ENCODE data around the gene ADH1B. TPM values are rescaled to one million over a fixed set of nuclear protein-coding genes. Genes with fewer than 3 reads are reported as not detected.
"Not testable (repeated sequence)": the region's sequence is repeated elsewhere in the genome, so short reads cannot be mapped to it uniquely, and the experiment has no call there.

Gene ADH1B
- total RNA-seq, 1 donor from 2014 or later = 0.08 TPM

- no peak for TF ChIP-seq CTCF (IDR thresholded peaks at IDR 0.05; ENCODE audit: insufficient read depth, low read length, poor library complexity, severe bottlenecking)
- H3K27me3 ChIP-seq (ENCODE audit: control insufficient read depth, insufficient read depth, low read length) = no peaks in the 10 kb centered on the region
- no peak for DNase-seq (ENCODE audit: low read depth)
- H3K4me3 ChIP-seq (ENCODE audit: low read depth, low read length) = no peak overlapping the region
- no peaks in the 10 kb centered on the region for H3K36me3 ChIP-seq (ENCODE audit: control insufficient read depth, insufficient read depth, low read length)
Observed at GRCh38 chr4:99330648-99331047, 9.4 kb upstream of the ADH1B start.

GRCh38 chr4:99329876-99330275 lies 8.7 kb upstream of the ADH1B start:
- no peaks in the 10 kb centered on the region for H3K36me3 ChIP-seq (ENCODE audit: control insufficient read depth, insufficient read depth, low read length)
- no peak overlapping the region for H3K4me3 ChIP-seq (ENCODE audit: low read depth, low read length)
- H3K27me3 ChIP-seq (ENCODE audit: control insufficient read depth, insufficient read depth, low read length) = no peaks in the 10 kb centered on the region
- DNase-seq (ENCODE audit: low read depth) = no peak
- no peak for TF ChIP-seq CTCF (IDR thresholded peaks at IDR 0.05; ENCODE audit: insufficient read depth, low read length, poor library complexity, severe bottlenecking)

- Histone ChIP-seq H3K36me3 (ENCODE audit: control insufficient read depth, insufficient read depth, low read length) (no peaks in the 10 kb centered on the region), H3K4me3 (ENCODE audit: low read depth, low read length) (no peak overlapping the region), H3K27me3 (ENCODE audit: control insufficient read depth, insufficient read depth, low read length) (no peaks in the 10 kb centered on the region)
- DNase-seq (ENCODE audit: low read depth) = no peak
- no peak for TF ChIP-seq CTCF (IDR thresholded peaks at IDR 0.05; ENCODE audit: insufficient read depth, low read length, poor library complexity, severe bottlenecking)
Observed at GRCh38 chr4:99324979-99325378, 3.8 kb upstream of the ADH1B start.

- no peaks in the 10 kb centered on the region for H3K36me3 ChIP-seq (ENCODE audit: control insufficient read depth, insufficient read depth, low read length)
- H3K4me3 ChIP-seq (ENCODE audit: low read depth, low read length) = no peak overlapping the region
- no peaks in the 10 kb centered on the region for H3K27me3 ChIP-seq (ENCODE audit: control insufficient read depth, insufficient read depth, low read length)
- TF ChIP-seq CTCF (IDR thresholded peaks at IDR 0.05; ENCODE audit: insufficient read depth, low read length, poor library complexity, severe bottlenecking) = no peak
- no peak for DNase-seq (ENCODE audit: low read depth)
Observed at GRCh38 chr4:99324361-99324760, 3.2 kb upstream of the ADH1B start.

GRCh38 chr4:99323756-99324155 lies 2.6 kb upstream of the ADH1B start:
- no peak overlapping the region for H3K4me3 ChIP-seq (ENCODE audit: low read depth, low read length)
- no peaks in the 10 kb centered on the region for H3K27me3 ChIP-seq (ENCODE audit: control insufficient read depth, insufficient read depth, low read length)
- no peaks in the 10 kb centered on the region for H3K36me3 ChIP-seq (ENCODE audit: control insufficient read depth, insufficient read depth, low read length)
- no peak for DNase-seq (ENCODE audit: low read depth)
- no peak for TF ChIP-seq CTCF (IDR thresholded peaks at IDR 0.05; ENCODE audit: insufficient read depth, low read length, poor library complexity, severe bottlenecking)

- not testable (repeated sequence) for H3K4me3 ChIP-seq (ENCODE audit: low read depth, low read length)
Observed at GRCh38 chr4:99317811-99318210, 3.4 kb downstream of the ADH1B start.

More at GRCh38 chr4:99317811-99318210, 3.4 kb downstream of the ADH1B start:
- not testable (repeated sequence) for H3K27me3 ChIP-seq (ENCODE audit: control insufficient read depth, insufficient read depth, low read length); DNase-seq (ENCODE audit: low read depth); H3K36me3 ChIP-seq (ENCODE audit: control insufficient read depth, insufficient read depth, low read length)
